Nucleus accumbens (tissue), 56 donors: Measurements from ENCODE around the gene GPRC5C.
"Not testable (repeated sequence)": the region's sequence is repeated elsewhere in the genome, so short reads cannot be mapped to it uniquely, and the experiment has no call there.

Experiments used
- DNase-seq, 56 donors: peaks; one replicate each; lab custom pipeline; 2025; lab: John Stamatoyannopoulos, UW

The GPRC5C gene

DNA sequence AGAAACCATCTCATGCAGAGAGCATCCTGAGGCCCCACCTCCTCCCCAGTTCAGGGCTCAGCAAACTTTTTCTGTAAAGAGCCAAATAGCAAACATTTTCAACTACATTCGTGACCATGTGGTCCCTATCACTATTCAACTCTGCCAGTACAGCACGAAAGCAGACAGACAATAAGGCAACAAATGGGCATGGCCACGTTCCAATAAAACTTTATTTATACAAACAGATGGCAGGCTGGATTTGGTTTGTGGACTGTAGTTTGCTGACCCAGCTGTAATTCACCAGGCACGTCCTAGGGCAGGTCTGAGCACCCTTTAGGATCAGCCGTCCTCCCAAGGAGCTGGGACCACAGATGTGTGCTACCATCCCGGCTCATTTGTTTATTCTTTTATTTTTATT is 27.1 kb upstream of the GPRC5C start:
- no peak for DNase-seq

DNA sequence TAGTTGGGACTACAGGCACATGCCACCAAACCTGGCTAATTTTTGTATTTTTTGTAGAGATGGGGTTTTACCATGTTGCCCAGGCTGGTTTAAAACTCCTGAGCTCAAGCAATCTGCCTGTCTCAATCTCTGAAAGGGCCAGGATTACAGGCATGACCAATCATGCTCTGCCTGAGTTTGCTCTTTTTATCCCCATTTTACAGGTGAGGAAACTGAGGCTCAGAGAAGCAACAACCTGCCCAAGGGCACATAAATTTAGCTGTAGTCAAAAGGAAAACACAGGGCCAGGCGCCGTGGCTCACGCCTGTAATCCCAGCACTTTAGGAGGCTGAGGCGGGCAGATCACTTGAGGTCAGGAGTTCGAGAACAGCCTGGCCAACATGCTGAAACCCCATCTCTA is 26.6 kb upstream of the GPRC5C start:
- not testable (repeated sequence) for DNase-seq

DNA sequence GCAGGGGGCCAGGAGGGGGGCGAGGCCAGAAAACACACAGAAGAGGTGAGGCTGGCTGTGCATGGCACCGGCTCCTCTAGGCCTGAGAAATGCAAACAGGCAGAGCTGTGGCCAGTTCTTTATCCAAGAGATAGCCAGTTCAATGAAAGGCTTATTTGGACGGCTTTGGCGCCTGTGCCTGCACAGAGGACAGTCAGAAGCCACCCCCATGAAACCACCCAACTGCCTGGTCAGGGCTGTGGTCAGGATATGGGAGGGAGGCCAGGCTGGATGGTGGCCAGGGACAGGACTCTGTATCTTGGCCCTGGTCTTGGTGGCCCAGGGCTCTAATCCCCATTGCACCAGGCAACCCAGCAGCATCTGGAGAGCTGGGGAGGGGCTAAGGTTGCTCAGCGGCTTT is 24.5 kb upstream of the GPRC5C start:
- DNase-seq, result no peak

DNA sequence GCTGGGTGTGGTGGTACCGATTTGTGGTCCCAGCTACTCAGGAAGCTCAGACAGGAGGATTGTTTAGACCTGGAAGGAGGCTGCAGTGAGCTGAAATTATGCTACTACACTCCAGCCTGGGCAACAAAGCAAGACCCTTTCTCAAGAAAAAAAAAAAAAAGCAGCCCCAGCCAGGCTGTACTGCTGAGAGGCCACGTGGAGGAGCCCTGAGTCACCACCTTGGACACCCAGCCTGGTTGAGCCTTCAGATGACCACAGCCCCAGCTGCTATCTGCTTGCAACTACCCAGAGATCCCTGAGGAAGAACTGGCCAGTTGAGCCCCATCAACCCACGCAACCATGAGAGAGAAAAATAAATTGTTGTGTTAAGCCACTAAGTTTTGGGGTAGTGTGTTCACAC is 23.6 kb upstream of the GPRC5C start:
- DNase-seq, result no peak

DNA sequence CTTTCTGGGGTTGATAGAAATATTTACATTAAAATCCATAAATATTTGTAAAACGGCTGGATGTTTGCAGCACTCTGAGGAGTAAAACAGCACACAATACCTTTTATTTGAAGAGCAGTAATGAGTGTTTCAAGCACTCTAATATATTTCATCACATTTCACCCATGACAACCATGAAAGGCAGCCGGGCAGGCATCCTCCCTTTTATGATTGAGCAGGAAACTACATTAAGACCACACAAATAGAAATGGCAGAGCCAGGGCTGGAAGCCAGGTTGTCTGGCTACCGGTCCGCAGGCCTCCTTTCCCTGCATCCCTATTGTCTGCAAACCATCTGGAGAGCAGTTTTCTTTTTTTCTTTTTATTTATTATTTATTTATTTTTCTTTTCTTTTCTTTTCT is 23.1 kb upstream of the GPRC5C start:
- no peak for DNase-seq

DNA sequence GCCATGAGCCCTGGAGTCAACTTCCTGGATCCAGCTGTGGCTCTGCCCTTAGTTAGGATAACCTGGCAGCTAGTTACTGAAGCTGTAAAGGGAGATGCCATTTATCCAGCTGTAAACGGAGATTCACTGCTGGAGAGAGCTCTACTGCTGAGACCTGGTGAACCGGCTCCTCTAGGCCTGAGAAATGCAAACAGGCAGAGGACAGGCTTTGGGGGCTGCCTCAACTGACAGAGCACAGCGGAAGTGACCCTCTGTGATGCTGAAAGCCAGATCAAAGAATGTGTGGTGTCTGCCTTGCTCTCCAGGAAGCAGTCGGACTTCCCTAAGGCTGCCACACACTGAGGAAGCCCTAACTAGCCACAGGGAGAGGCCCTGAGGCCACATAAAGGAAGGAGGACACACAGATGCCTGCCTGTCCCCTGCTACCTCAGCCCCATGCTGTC is 21.9 kb upstream of the GPRC5C start:
- no peak for DNase-seq

DNA sequence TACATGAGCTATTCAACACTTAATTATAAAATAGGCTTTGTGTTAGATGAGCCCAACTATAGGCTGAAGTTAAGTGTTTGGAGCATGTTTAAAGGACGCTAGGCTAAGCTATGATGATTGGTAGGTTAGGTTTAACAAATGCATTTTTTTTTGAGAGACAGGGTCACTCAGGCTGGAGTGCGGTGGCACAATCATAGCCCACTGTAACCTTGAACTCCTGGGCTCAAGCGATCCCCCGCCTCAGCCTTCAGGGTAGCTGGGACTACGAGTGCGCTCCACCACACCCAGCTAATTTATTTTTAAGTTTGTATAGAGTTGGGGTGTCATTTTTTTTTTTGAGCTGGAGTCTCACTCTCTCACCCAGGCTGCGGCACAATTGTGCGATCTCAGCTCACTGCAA is 19.3 kb upstream of the GPRC5C start:
- no peak for DNase-seq

DNA sequence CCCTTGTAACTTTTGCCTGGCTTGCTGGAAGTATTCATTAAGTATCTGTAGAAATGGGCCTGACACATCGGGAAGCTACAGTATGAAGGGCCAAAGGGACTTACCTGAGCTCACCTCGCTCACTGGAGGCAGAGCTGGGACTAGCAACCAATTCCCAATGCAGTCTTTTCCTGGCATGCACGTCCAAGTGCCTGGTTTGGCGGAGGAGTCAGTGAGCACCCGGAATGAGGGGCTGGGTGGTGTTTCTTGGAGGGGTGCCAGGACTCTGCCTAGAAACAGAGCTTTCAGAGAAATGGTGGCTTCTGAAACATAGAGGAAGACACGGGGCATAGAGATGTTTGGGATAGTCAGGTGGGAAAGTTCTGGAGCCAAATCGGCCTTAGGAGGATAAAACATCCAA is 18.4 kb upstream of the GPRC5C start:
- no peak for DNase-seq

DNA sequence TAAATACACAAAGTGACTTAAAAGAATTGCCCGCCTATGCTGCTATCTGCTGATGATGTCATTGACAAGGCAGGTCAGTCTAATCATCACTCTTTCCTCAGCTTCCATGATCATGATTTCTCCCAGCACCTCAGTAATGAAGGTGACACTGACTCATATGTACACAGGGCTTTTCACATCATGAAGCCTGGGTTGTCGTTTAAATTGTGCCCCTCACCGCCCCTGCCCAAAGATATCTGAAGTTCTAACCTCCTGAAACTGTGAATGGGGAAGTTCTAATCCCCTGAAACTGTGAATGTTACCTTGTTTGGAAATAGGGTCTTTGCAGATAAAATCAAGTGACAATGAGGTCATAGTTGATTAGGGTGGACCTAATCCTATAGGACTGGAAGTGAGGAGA is 17.4 kb upstream of the GPRC5C start:
- no peak for DNase-seq

DNA sequence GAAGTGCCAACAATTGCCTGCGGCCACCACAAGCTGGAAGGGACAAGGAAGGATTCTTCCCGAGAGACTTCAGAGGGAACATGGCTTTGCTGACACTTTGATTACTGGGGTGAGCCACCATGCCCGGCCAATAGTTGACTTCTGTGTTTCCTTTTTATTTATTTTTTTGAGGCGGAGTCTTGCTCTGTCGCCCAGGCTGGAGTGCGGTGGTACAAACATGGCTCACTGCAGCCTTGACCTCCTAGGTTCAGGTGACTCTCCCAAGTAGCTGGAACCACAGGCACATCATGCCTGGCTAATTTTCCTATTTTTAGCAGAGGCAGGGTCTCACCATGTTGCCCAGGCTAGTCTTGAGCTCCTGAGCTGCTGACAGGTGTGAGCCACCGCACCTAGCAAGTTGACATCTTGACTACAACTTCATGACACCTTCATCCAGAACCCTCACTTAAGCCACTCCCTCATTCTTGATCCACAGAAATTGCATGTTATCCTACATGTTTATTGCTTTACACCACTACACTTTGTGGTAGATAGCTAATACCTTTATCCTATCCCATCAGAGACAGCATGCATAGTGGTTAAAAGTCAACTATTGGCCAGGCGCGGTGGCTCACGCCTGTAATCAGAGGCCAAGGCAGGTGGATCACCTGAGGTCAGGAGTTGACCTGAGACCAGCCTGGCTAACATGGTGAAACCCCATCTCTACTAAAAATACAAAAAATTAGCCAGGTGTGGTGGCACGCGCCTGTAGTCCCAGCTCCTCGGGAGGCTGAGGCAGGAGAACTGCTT is 16.1 kb upstream of the GPRC5C start:
- no peak for DNase-seq

DNA sequence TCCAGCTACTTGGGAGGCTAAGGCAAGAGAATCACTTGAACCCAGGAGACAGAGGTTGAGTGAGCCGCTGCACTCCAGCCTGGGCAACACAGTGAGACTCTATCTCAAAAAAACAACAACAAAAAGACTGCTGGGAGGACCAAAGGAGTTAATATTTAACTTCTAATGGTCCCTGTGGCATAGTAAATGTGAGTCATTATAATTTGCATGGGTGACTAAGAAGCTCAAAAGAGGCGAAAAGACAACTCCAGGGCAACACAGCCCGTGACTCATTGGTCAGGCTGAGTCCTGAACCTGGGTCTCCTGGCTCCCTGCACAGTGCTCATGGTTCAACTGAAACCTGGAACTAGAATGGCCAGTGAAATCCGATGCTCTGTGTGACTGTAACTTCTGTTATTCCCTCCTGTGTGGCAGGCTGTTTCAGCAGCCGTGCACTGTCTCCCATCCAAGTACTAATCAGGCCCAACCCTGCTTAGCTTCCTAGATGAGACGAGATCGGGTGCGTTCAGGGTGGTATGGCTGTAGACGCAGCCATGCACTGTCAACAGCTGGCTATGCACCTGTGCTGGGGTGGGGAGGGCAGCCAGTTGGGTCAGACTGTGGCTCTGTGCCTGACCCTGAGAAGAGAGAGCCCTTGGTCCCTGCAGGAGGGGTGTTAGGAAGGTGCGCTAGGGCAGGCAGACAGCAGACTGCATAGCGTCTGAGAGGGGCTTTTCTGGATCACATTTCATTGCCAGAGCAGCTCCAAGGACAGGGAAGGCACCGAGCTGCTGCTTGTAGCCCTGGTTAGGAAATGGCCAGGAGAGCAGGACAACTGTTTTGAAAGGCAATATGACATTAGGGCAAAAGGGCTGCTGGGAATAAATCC is 14.5 kb upstream of the GPRC5C start:
- no peak for DNase-seq

DNA sequence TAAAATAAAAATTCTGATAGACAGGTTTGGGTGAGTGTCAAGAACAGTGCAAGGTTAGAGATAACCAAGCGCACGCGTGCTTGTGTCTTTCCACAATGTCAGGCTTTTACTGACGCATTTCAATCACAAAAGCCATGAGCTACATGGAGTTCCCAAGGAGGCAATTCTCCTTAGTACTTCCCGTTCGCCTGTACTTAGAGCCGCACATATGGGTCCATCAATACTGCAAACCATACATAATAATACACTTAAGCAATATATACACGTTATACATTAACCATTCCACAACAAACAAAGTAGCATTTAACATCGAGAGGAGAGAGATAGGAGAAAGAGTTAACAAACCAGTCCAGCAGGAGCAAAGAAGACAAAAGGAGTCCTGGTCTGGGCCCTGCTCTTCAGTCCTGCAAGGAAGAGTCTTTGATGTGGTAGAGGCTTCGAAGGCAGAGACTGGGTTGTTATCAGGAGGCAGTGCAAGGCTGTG is 11.9 kb upstream of the GPRC5C start:
- no peak for DNase-seq

DNA sequence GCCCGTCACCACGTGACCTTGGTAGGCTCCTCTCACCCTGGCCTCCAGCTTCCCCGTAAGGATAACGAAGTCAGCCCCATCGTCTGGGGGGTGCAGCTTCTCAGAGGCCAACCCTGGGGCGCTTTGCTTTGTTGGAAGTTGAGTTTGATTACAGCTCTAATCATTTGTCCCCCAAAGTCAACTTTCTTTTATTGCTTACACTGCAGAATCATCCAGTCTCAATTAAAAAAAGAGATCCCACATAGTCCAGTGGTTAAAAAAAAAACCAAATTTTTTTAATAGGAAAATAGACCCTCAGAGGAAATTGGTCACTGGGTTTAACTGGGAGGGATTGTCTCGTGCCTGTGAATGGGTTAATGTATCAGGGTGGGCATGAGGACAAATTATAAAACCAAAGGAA is 7.8 kb upstream of the GPRC5C start:
- DNase-seq, result no peak

DNA sequence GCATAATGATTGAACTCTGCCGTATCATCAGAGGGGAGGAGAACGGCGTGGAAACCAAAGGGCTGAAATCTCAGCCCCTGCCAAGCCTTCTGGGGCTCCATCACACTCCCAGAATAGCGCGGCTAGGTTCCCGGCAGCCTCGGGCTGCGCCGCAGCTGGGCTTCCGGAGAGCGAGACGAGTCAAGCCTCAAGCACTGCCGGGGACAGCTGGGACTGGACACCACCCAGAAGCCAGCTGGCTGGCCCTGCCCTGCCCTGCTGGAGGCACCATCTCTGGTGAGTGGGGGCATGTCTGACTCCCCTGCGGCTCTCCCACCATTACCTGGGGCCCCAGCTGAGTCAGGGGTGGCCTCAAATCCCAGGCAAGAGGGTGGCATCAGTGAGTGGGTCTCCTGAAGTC is 7.2 kb upstream of the GPRC5C start:
- peak in 1 of 56 donors; percentile 21 for DNase-seq

DNA sequence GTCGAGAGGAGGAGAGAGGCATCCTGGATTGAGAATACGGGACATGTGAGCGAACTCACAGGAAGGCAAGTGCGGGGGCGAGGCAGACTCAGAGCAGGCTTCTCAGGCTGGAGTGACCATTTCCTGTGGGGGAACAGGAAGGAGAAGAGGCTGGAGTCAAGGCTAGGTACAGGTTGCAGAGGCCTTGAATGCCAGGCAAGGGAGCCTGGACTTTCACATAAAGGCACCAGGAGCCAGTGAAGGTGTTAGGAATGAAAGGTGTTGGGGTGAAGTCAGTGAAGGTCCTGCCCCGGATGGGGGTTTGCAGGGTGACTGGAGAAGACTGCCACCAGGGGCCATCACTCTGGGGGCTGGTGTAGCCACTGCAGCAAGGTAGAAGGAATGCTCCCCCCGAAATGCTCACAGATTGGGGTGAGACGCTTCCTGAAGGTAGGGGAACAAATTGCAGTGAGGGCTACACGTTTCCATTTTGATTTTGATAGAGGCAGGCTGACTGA is 5.3 kb upstream of the GPRC5C start:
- DNase-seq, result no peak

DNA sequence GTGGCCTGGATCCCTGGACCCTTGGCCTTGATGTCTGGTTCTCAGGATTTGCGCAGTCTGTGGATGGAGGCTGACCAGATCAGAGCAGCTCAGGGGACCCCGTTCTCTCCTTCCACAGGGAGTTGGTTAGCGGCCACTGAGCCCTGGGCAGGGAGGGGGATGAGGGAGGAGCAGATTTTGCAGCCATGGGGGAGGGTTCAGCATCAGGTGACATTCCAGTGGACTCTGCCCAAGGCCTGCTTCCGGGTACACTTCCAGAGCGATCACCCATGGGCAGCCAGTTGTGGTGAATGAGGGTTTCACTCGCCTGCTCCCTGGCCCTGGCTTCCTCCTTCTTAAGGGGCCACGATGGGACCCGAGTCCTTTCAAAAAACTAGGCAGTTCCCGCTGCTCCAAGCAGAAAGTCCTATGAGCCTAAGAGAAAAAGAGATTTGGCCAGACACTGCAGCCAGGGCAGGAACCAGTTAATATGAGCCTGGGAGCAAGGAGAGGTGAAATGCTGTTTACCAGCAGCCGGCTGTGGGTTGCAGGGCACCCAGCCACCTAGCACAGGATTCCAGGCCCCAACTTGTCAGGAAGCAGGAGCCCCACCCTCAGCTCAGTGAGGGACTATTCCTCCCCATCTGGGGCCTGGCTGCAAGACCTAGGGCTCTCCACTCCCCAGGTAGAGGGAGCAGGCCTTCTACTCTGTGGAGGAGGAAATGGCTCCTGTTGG is 4.7 kb upstream of the GPRC5C start:
- DNase-seq, result peak in 7 of 56 donors; percentile 13 to 47 (median 30)

DNA sequence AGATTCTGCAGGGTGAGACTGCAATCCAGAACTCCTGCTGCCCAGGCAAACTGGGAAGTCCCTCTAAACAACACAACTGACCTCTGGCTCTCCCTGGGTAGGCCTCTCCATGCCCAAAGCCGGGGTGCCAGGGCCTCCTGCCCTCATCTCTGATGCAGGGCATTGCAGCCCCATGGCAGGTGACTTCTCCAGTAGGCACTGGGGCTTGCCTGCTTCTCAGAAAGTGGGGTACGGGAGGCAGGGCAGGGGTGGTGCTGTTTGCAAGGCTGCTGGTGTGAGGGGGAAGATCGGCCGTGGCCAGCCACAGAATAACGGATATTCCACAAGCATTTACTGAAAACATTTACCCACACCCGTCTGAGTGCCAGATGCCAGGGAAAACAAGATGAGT is 4.1 kb upstream of the GPRC5C start:
- no peak for DNase-seq

DNA sequence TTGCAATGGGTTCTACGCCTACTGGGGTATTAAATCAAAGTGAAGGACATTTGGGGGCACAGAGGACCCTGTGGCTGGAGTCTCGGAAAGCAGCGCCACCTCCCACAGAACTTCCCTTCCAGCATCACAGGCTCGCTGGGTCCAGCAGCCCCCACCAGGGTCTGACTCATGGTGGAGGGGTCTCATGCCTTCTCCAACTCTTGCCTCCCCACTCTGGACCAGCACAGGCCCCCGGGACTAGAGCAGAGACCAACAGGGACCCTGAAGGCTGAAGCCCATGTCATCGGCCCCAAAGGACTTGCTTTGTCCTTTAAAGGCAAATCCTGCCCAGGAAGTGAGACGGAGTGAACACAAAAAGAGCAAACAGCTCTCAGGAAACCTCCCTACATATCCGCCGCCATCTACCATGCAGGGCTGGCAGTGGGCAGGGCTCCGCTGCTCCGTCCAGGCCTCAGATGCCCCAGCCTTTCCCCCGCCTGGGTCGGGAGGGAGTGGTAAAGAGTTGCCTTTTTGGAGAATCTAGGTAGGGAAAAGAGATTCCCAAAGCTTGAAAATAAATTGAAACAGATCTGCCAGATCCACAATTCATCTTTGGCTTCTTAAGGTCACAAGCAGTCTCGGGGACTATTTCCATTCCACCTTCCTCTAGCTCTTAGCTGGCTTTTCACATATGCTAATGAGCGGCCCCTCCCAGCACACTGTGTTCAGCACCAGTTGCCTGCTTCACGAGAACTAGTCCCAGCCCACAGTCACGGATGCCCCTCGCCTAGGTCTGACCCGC is 2.1 kb upstream of the GPRC5C start:
- no peak for DNase-seq

DNA sequence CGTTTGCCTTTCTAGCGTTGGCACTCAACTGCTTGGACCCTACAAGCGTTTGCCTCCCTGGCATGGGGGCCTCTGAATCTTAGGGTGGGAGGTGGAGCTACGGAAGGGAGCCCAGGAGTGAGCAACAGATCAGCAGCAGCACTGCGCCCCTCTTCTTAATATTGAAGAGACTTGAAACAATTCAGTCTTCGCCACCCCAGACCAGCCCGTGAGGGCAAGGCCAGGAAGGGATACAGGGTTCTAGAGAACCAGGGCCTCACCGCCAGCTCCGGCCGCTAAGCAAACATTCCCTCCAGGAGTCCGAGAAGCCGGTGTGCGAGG is 1.5 kb upstream of the GPRC5C start:
- no peak for DNase-seq
